Neural progenitor cell (in vitro differentiated cells): Measurements from ENCODE around the gene CREM. TPM values are rescaled to one million over a fixed set of nuclear protein-coding genes. Genes with fewer than 3 reads are reported as not detected.

Source experiments
- DNase-seq: peaks from one replicate; pipeline ENCODE4 v3.0.0-alpha.2; 2016; ENCODE audit warnings: low spot score
- H2AFZ ChIP-seq: fragments of 200-600 bp; sonication (generic); replicated peaks from 2 replicates; pipeline ENCODE4 v1.6.1; 2016; ENCODE audit warnings: antibody characterized with exemption
- H3F3A ChIP-seq: fragments of 200-600 bp; sonication (generic); 2 replicates; pipeline ENCODE4 v1.6.1; 2016; ENCODE audit warnings: antibody characterized with exemption, low read depth
- H3K27ac ChIP-seq: fragments of 200-600 bp; sonication (generic); 2 replicates; pipeline ENCODE4 v1.5.1; 2016; ENCODE audit warnings: mild to moderate bottlenecking
- H3K27me3 ChIP-seq: fragments of 200-600 bp; sonication (generic); 2 replicates; pipeline ENCODE4 v1.6.1; 2016; ENCODE audit warnings: mild to moderate bottlenecking, moderate library complexity
- H3K36me3 ChIP-seq: fragments of 200-600 bp; sonication (generic); 2 replicates; pipeline ENCODE4 v1.5.1; 2016
- H3K4me1 ChIP-seq: fragments of 200-600 bp; sonication (generic); 2 replicates; pipeline ENCODE4 v1.6.1; 2016; ENCODE audit warnings: mixed run types
- H3K4me2 ChIP-seq: fragments of 200-600 bp; sonication (generic); 2 replicates; pipeline ENCODE4 v1.6.1; 2016
- H3K4me3 ChIP-seq: fragments of 200-600 bp; sonication (generic); 2 replicates; pipeline ENCODE4 v1.5.1; 2016
- H3K79me2 ChIP-seq: fragments of 200-600 bp; sonication (generic); 2 replicates; pipeline ENCODE4 v1.6.1; 2016; ENCODE audit warnings: low read depth
- H3K9ac ChIP-seq: fragments of 200-600 bp; sonication (generic); 2 replicates; pipeline ENCODE4 v1.6.1; 2016
- H3K9me3 ChIP-seq: fragments of 200-600 bp; sonication (generic); 2 replicates; pipeline ENCODE4 v1.5.1; 2016; ENCODE audit warnings: low read depth
- H4K20me1 ChIP-seq: fragments of 200-600 bp; sonication (generic); 2 replicates; pipeline ENCODE4 v1.6.1; 2016; ENCODE audit warnings: low read depth
- H3K27ac Mint-ChIP-seq: 3 replicates; pipeline ENCODE4 v1.8.0; 2021; ENCODE audit warnings: mixed read lengths
- H3K27me3 Mint-ChIP-seq: 2 replicates; pipeline ENCODE4 v1.8.0; 2022; ENCODE audit warnings: low read depth, mild to moderate bottlenecking, inconsistent platforms, moderate library complexity, mixed read lengths; ENCODE audit not compliant: insufficient read depth
- H3K36me3 Mint-ChIP-seq: 3 replicates; pipeline ENCODE4 v1.8.0; 2021; ENCODE audit warnings: mixed read lengths
- H3K4me1 Mint-ChIP-seq: 3 replicates; pipeline ENCODE4 v1.8.0; 2021; ENCODE audit warnings: mixed read lengths
- H3K4me3 Mint-ChIP-seq: 3 replicates; pipeline ENCODE4 v1.8.0; 2021; ENCODE audit warnings: mild to moderate bottlenecking, moderate library complexity, mixed read lengths
- H3K9me3 Mint-ChIP-seq: 3 replicates; pipeline ENCODE4 v1.8.0; 2020; ENCODE audit warnings: mixed read lengths
- CTCF ChIP-seq: fragments of 200-600 bp; sonication (generic); IDR thresholded peaks from 2 replicates; pipeline ENCODE4 v1.5.1; 2017; ENCODE audit warnings: antibody characterized with exemption, mild to moderate bottlenecking
- EZH2 ChIP-seq: fragments of 200-600 bp; sonication (generic); IDR thresholded peaks from 2 replicates; pipeline ENCODE4 v1.6.1; 2017; ENCODE audit warnings: antibody characterized with exemption, mild to moderate bottlenecking, moderate library complexity
- EZH2phosphoT487 ChIP-seq: fragments of 200-600 bp; sonication (generic); IDR thresholded peaks from 2 replicates; pipeline ENCODE4 v1.6.1; 2017; ENCODE audit warnings: antibody characterized with exemption
- total RNA-seq: library from RNA; depleted of rRNA; stranded (reverse); fragments of >200 nt; gene quantifications from 2 replicates; pipeline ENCODE4 v1.2.3, GENCODE V29; 2015; ENCODE audit warnings: low replicate concordance

The CREM gene
- total RNA-seq, 1 donor from 2014 or later: 74.2 TPM

DNA sequence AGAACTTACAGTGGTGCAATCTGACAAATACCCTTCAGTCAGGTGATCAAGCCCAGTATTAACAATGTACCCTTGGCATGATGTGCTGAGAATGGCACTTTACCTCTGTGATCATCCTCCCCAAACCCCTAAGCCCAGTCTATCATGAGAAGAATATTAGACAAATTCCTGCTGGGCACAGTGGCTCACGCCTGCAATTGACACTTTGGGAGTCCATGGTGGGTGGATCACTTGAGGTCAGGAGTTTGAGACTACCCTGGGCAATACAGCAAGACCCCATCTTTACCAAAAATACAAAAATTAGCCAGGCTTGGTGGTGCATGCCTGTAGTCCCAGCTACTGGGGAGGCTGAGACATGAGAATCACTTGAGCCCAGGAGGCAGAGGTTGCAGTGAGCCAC, 29.1 kb upstream of the CREM start:
- no peaks in the 10 kb centered on the region for H4K20me1 ChIP-seq
- H3K9me3 Mint-ChIP-seq: peaks cover 5% of the 10 kb centered on the region

GRCh38 chr10:35103882-35104281, 22.8 kb upstream of the CREM start:
- Histone ChIP-seq H3K4me1 (no peaks in the 10 kb centered on the region), H3K27me3 (no peaks in the 10 kb centered on the region), H4K20me1 (no peaks in the 10 kb centered on the region), H3K27ac (no peak overlapping the region), H3F3A (no peaks in the 10 kb centered on the region), H3K4me2 (no peak overlapping the region), H3K36me3 (no peaks in the 10 kb centered on the region), H2AFZ (no peak overlapping the region), H3K79me2 (no peaks in the 10 kb centered on the region), H3K9ac (no peak overlapping the region), H3K4me3 (no peak overlapping the region), H3K9me3 (no peaks in the 10 kb centered on the region)
- Mint-ChIP-seq H3K9me3 (no peaks in the 10 kb centered on the region), H3K4me1 (no peaks in the 10 kb centered on the region), H3K4me3 (no peak overlapping the region), H3K36me3 (no peaks in the 10 kb centered on the region), H3K27ac (no peak overlapping the region), H3K27me3 (no peaks in the 10 kb centered on the region)
- TF ChIP-seq EZH2phosphoT487: no peak
- no peak for DNase-seq

More for the DNA sequence above, 29.1 kb upstream of the CREM start:
- H3K4me1 ChIP-seq: no peaks in the 10 kb centered on the region
- no peak overlapping the region for H3K4me2 ChIP-seq
- no peaks in the 10 kb centered on the region for H3K36me3 ChIP-seq
- no peaks in the 10 kb centered on the region for H3K79me2 ChIP-seq
- no peaks in the 10 kb centered on the region for H3K36me3 Mint-ChIP-seq
- H3F3A ChIP-seq: no peaks in the 10 kb centered on the region
- peaks cover 3% of the 10 kb centered on the region for H3K27me3 Mint-ChIP-seq
- no peak overlapping the region for H2AFZ ChIP-seq
- H3K4me1 Mint-ChIP-seq: no peaks in the 10 kb centered on the region
- TF ChIP-seq CTCF (no peak), EZH2 (no peak), EZH2phosphoT487 (no peak)
- no peak overlapping the region for H3K27ac ChIP-seq
- H3K9me3 ChIP-seq: no peaks in the 10 kb centered on the region
- H3K4me3 Mint-ChIP-seq: no peak overlapping the region
- no peak overlapping the region for H3K9ac ChIP-seq
- H3K27me3 ChIP-seq: no peaks in the 10 kb centered on the region
- H3K27ac Mint-ChIP-seq: no peak overlapping the region
- DNase-seq: no peak
- no peak overlapping the region for H3K4me3 ChIP-seq

DNA sequence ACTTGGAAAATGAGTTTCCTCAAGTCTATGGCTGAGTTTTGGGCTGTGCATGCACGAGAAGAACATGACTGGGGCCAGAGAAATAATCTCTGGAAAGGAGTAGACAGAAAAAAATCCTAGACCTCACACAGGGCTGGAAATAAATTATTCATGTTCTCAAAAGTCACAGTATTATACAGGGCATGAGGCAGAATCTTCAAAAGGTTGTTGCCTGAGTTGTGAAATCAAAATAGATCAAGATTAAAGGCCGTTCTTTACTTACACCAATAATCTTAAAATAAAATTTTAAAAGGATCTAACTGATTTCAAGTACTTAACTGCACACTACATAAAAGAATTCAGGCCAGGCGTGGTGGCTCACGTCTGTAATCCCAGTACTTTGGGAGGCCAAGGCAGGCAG, 14.1 kb upstream of the CREM start:
- Mint-ChIP-seq H3K4me3 (no peak overlapping the region), H3K27me3 (peaks cover 2% of the 10 kb centered on the region), H3K36me3 (no peaks in the 10 kb centered on the region), H3K27ac (peak overlapping the region; percentile 36), H3K9me3 (no peaks in the 10 kb centered on the region), H3K4me1 (no peaks in the 10 kb centered on the region)
- Histone ChIP-seq H4K20me1 (no peaks in the 10 kb centered on the region), H2AFZ (peak overlapping the region; percentile 42), H3K4me1 (no peaks in the 10 kb centered on the region), H3K4me2 (no peak overlapping the region), H3K79me2 (no peaks in the 10 kb centered on the region), H3K9me3 (no peaks in the 10 kb centered on the region), H3K27me3 (no peaks in the 10 kb centered on the region), H3K9ac (no peak overlapping the region), H3K27ac (no peak overlapping the region), H3K4me3 (no peak overlapping the region), H3F3A (no peaks in the 10 kb centered on the region), H3K36me3 (no peaks in the 10 kb centered on the region)
- TF ChIP-seq CTCF (no peak), EZH2 (no peak), EZH2phosphoT487 (no peak)
- no peak for DNase-seq

DNA sequence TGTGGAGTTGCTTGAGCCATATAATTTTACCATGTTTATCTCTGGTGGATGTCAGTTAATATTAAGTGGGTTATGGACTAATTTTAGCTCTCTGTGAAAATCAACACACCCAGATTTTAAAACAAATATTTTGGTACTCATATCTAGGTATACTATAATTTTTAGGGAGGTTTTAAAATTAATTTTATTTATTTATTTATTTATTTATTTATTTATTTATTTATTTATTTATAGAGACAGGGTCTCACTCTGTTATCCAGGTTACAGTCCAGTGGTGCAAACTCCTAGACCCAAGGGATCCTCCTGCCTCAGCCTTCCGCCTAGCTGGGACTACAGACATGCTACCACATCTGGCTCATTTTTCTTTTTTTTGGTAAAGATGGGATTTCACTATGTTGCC, 7.3 kb upstream of the CREM start:
- H3F3A ChIP-seq: no peaks in the 10 kb centered on the region
- no peak overlapping the region for H3K9ac ChIP-seq
- H3K4me2 ChIP-seq: no peak overlapping the region
- no peak for DNase-seq
- no peaks in the 10 kb centered on the region for H3K79me2 ChIP-seq
- H3K27me3 Mint-ChIP-seq: no peaks in the 10 kb centered on the region
- no peaks in the 10 kb centered on the region for H4K20me1 ChIP-seq
- no peak overlapping the region for H3K4me3 ChIP-seq
- no peaks in the 10 kb centered on the region for H3K27me3 ChIP-seq
- H3K4me3 Mint-ChIP-seq: no peak overlapping the region
- no peaks in the 10 kb centered on the region for H3K36me3 Mint-ChIP-seq
- no peak overlapping the region for H3K27ac ChIP-seq
- H3K4me1 Mint-ChIP-seq: no peaks in the 10 kb centered on the region
- TF ChIP-seq CTCF: no peak
- no peak for TF ChIP-seq EZH2phosphoT487
- TF ChIP-seq EZH2: no peak
- H3K27ac Mint-ChIP-seq: no peak overlapping the region
- no peak overlapping the region for H2AFZ ChIP-seq
- H3K9me3 Mint-ChIP-seq: no peaks in the 10 kb centered on the region
- no peaks in the 10 kb centered on the region for H3K4me1 ChIP-seq
- H3K9me3 ChIP-seq: no peaks in the 10 kb centered on the region
- no peaks in the 10 kb centered on the region for H3K36me3 ChIP-seq
